GM21576 (cell line): Measurements from ENCODE around the gene NME4.
A peak's percentile ranks its signal among the peaks of the same experiment; 100 is the strongest.

Source experiments
- ATAC-seq: cut with Tn5 transposase; IDR thresholded peaks from one replicate; pipeline ENCODE4 v1.9.1; 2021; ENCODE audit warnings: mild to moderate bottlenecking, moderate library complexity; ENCODE audit not compliant: unreplicated experiment

NME4 gene

GRCh38 chr16:363110-363765, 33.8 kb upstream of the NME4 start:
- no peak for ATAC-seq

GRCh38 chr16:363766-364490, 33.1 kb upstream of the NME4 start:
- no peak for ATAC-seq

GRCh38 chr16:364595-365491, 32.2 kb upstream of the NME4 start:
- no peak for ATAC-seq

GRCh38 chr16:366476-366875, 30.5 kb upstream of the NME4 start:
- ATAC-seq, result no peak

GRCh38 chr16:367333-367903, 29.6 kb upstream of the NME4 start:
- no peak for ATAC-seq

- ATAC-seq, result no peak
Observed at GRCh38 chr16:368388-369158, 28.4 kb upstream of the NME4 start.

- ATAC-seq, result no peak
Observed at GRCh38 chr16:369275-369865, 27.6 kb upstream of the NME4 start.

- ATAC-seq, result no peak
Observed at GRCh38 chr16:369866-370436, 27.0 kb upstream of the NME4 start.

GRCh38 chr16:370443-370842, 26.6 kb upstream of the NME4 start, which contains the start of gene MRPL28:
TSS of gene MRPL28 (minus strand) at chr16:370538. CDS start at chr16:370218, 320 bp downstream.
- ATAC-seq, result peak; percentile 79

- ATAC-seq, result no peak
Observed at GRCh38 chr16:370979-371514, 26.0 kb upstream of the NME4 start.

GRCh38 chr16:371515-372301, 25.3 kb upstream of the NME4 start:
- no peak for ATAC-seq

- ATAC-seq, result no peak
Observed at GRCh38 chr16:372302-372983, 24.6 kb upstream of the NME4 start.

GRCh38 chr16:373020-373598, 23.9 kb upstream of the NME4 start:
- no peak for ATAC-seq

- no peak for ATAC-seq
Observed at GRCh38 chr16:373848-374615, 23.0 kb upstream of the NME4 start.

- no peak for ATAC-seq
Observed at GRCh38 chr16:374616-374926, 22.4 kb upstream of the NME4 start.

GRCh38 chr16:375212-375611, 21.8 kb upstream of the NME4 start:
- ATAC-seq, result no peak
